Body of pancreas (tissue), 4 donors: ENCODE data around the gene CPD.

Experiments used
- POLR2A ChIP-seq, 3 donors: fragments of 450-650 bp; IDR thresholded peaks; one replicate each; pipeline ENCODE4 v1.6.1; 2016; ENCODE audit warnings: antibody characterized with exemption in 3 of 3, mild to moderate bottlenecking in 2 of 3
- TF ChIP-seq, protein P1 (sequence below), 7 experiments: fragments of 450-650 bp in 4 of 7; fragments of 200-600 bp in 3 of 7; sonication (generic) in 3 of 7; IDR thresholded peaks; one replicate each; pipeline ENCODE4 v1.5.1; 2016 to 2019; ENCODE audit warnings: antibody characterized with exemption in 7 of 7

DNA sequence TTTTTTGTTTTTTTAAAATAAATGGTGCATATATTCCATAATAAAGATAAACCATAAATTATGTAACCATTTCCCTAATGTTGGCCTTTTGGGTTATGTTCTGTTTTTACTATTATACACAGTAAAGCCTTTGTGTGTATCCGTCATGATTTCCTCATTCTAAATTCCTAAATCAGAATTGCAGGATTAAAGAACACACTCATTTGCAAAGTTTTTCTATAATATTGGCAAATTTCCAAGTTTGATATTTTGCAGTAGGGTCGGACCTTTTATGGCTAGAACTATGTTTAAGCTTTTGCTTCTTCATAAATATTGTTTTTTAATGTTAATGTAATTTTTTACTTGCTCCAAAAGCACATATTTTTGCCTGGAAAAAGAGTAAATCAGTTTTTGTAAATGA lies 115.1 kb downstream of the CPD start:
- TF ChIP-seq, protein P1, sequence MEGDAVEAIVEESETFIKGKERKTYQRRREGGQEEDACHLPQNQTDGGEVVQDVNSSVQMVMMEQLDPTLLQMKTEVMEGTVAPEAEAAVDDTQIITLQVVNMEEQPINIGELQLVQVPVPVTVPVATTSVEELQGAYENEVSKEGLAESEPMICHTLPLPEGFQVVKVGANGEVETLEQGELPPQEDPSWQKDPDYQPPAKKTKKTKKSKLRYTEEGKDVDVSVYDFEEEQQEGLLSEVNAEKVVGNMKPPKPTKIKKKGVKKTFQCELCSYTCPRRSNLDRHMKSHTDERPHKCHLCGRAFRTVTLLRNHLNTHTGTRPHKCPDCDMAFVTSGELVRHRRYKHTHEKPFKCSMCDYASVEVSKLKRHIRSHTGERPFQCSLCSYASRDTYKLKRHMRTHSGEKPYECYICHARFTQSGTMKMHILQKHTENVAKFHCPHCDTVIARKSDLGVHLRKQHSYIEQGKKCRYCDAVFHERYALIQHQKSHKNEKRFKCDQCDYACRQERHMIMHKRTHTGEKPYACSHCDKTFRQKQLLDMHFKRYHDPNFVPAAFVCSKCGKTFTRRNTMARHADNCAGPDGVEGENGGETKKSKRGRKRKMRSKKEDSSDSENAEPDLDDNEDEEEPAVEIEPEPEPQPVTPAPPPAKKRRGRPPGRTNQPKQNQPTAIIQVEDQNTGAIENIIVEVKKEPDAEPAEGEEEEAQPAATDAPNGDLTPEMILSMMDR (IDR thresholded peaks at IDR 0.05), result no peak
- TF ChIP-seq POLR2A (IDR thresholded peaks at IDR 0.05), result no peak
